GM13977 (cell line): Measurements from ENCODE around the gene NRXN2.

Experiments used
- DNase-seq: peaks from one replicate; pipeline ENCODE4 v3.0.0; 2012; ENCODE audit warnings: low spot score
- in situ Hi-C: fragments of 300-500 bp; cut with MboI; formaldehyde crosslinking; loops from one replicate; pipeline ENCODE4 v1.12.0; 2022; ENCODE audit warnings: low sequenced_read_pairs, low pct_unique_long_range_greater_than_20kb, mixed read lengths, inconsistent platforms; ENCODE audit not compliant: unreplicated experiment
- TF ChIP-seq, protein P1 (sequence below): IDR thresholded peaks from 2 replicates; pipeline ENCODE4 v1.5.1; 2012; ENCODE audit warnings: mild to moderate bottlenecking, control low read depth; ENCODE audit not compliant: insufficient read depth; ENCODE audit errors: extremely low read depth, missing control alignments

NRXN2 gene

GRCh38 chr11:64580412-64580811 lies 142.6 kb downstream of the NRXN2 start:
- in situ Hi-C loops = no loop called here
- TF ChIP-seq, protein P1, sequence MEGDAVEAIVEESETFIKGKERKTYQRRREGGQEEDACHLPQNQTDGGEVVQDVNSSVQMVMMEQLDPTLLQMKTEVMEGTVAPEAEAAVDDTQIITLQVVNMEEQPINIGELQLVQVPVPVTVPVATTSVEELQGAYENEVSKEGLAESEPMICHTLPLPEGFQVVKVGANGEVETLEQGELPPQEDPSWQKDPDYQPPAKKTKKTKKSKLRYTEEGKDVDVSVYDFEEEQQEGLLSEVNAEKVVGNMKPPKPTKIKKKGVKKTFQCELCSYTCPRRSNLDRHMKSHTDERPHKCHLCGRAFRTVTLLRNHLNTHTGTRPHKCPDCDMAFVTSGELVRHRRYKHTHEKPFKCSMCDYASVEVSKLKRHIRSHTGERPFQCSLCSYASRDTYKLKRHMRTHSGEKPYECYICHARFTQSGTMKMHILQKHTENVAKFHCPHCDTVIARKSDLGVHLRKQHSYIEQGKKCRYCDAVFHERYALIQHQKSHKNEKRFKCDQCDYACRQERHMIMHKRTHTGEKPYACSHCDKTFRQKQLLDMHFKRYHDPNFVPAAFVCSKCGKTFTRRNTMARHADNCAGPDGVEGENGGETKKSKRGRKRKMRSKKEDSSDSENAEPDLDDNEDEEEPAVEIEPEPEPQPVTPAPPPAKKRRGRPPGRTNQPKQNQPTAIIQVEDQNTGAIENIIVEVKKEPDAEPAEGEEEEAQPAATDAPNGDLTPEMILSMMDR = no peak
- no peak for DNase-seq

GRCh38 chr11:64577202-64577601 lies 145.8 kb downstream of the NRXN2 start:
- in situ Hi-C loops = no loop called here
- no peak for DNase-seq
- TF ChIP-seq, protein P1 = no peak

DNA sequence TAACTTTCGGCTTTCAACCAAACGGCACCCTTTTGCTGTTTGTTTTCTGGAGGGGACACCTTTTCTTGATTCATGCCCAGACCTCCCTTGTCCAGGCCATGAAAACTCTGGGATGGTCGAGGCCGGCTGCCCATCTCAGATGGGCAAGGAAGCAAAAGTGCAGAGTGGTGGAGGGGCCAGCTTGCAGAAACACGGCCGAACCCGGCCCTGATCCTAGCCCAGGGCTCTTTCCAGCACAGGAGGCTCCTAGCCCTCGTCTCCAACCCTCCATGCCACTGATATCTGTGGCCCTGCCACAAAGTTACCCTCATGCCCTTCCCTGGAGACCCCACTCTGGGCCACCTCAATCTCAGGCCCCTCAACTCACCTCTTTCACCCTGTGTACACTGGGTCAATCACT lies 150.9 kb downstream of the NRXN2 start:
- DNase-seq = no peak
- in situ Hi-C loops = no loop called here
- TF ChIP-seq, protein P1 = no peak

DNA sequence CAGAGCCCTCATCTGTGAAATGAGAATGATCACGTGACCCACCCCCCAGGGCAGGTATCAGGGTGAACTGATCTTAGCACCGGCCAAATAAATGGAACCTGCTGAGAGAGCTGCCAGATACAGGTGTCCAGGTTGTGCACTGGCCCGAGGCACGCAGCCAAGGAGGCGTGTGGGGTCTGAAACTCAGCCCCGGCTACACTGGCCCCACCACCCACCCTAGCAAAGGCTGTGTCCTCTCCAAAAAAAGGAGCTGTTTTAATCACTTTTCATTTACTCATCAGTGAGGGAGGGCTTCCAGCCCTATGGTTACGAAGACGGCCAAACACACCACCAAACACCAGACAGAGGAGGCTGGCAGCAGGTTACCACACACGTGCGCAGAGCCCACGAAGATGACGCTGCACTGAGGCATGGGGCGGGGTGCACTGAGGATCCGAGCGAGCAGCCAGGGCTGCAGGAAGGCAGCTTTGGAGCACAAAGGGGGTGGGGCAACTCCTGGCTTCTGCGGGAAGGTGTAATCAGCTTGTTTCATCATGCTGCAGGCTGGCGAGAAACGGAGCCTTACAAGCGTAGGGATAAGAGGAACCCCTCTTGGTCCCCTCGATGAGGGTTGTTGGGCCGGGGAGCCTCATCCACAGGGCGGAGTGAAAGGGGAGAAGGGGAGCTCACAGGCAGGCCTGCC lies 151.4 kb downstream of the NRXN2 start:
- TF ChIP-seq, protein P1 = no peak
- DNase-seq = no peak
- in situ Hi-C loops = no loop called here

DNA sequence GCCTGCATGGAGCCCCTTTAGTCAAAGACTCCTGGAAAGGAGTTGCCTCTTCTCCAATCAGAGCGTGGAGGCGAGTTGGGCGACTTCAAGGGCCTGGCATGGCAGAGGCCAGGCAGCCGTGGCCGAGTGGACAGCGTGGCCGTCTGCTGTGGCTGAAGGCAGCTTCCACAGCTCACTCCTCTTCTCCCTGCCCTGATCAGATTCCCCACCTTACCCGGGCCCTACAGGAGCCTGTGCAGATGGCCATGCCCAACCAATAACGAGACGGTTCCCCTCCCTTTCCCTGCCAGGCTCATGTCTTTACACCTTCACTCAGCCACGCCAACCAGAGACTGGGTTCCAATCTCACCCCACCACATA lies 152.0 kb downstream of the NRXN2 start:
- DNase-seq = no peak
- in situ Hi-C loops = no loop called here
- TF ChIP-seq, protein P1 = no peak

GRCh38 chr11:64570341-64570740 lies 152.7 kb downstream of the NRXN2 start:
- TF ChIP-seq, protein P1 = no peak
- in situ Hi-C loops = no loop called here

GRCh38 chr11:64569300-64569970 lies 153.6 kb downstream of the NRXN2 start:
- in situ Hi-C loops = no loop called here
- DNase-seq = no peak
- TF ChIP-seq, protein P1 = no peak

More at GRCh38 chr11:64570341-64570740, 152.7 kb downstream of the NRXN2 start:
- no peak for DNase-seq
